HG02943 (cell line): ENCODE measurements around the gene C5orf63.
"Not testable (repeated sequence)": the region's sequence is repeated elsewhere in the genome, so short reads cannot be mapped to it uniquely, and the experiment has no call there.

ENCODE experiments used
- ATAC-seq: cut with Tn5 transposase; IDR thresholded peaks from one replicate; pipeline ENCODE4 v1.9.1; 2021; ENCODE audit warnings: mild to moderate bottlenecking, low read depth, moderate library complexity; ENCODE audit not compliant: unreplicated experiment

The C5orf63 gene

GRCh38 chr5:127076315-127077129 is 3.2 kb upstream of the C5orf63 start:
- ATAC-seq = no peak

- ATAC-seq = no peak
Observed at GRCh38 chr5:127074466-127074865, 1.2 kb upstream of the C5orf63 start.

GRCh38 chr5:127070243-127070642 is 3.1 kb downstream of the C5orf63 start:
- no peak for ATAC-seq

- ATAC-seq = no peak
Observed at GRCh38 chr5:127068493-127069214, 4.6 kb downstream of the C5orf63 start.

- ATAC-seq = no peak
Observed at GRCh38 chr5:127066721-127067120, 6.6 kb downstream of the C5orf63 start.

- no peak for ATAC-seq
Observed at GRCh38 chr5:127064253-127064840, 9.0 kb downstream of the C5orf63 start.

- ATAC-seq = no peak
Observed at GRCh38 chr5:127063257-127063913, 9.9 kb downstream of the C5orf63 start.

- ATAC-seq = no peak
Observed at GRCh38 chr5:127061956-127062355, 11.3 kb downstream of the C5orf63 start.

GRCh38 chr5:127061537-127061936 is 11.8 kb downstream of the C5orf63 start:
- ATAC-seq = no peak

GRCh38 chr5:127060470-127060985 is 12.8 kb downstream of the C5orf63 start:
- no peak for ATAC-seq

GRCh38 chr5:127056896-127057295 is 16.4 kb downstream of the C5orf63 start:
- no peak for ATAC-seq

GRCh38 chr5:127055880-127056653 is 17.2 kb downstream of the C5orf63 start:
- no peak for ATAC-seq

GRCh38 chr5:127053551-127053950 is 19.8 kb downstream of the C5orf63 start:
- not testable (repeated sequence) for ATAC-seq

GRCh38 chr5:127053049-127053448 is 20.3 kb downstream of the C5orf63 start:
- ATAC-seq = no peak

GRCh38 chr5:127051591-127051990 is 21.7 kb downstream of the C5orf63 start:
- no peak for ATAC-seq

- ATAC-seq = no peak
Observed at GRCh38 chr5:127046343-127047072, 26.8 kb downstream of the C5orf63 start.

- ATAC-seq = no peak
Observed at GRCh38 chr5:127042593-127042992, 30.7 kb downstream of the C5orf63 start.

- ATAC-seq = no peak
Observed at GRCh38 chr5:127041571-127041970, 31.7 kb downstream of the C5orf63 start.

- ATAC-seq = no peak
Observed at GRCh38 chr5:127040796-127041520, 32.3 kb downstream of the C5orf63 start.
